LNCaP clone FGC (cell line): Measurements from ENCODE around the gene GDPD4.

ENCODE experiments used
- DNase-seq: peaks from one replicate; pipeline ENCODE4 v3.0.0-alpha.2; 2011; ENCODE audit warnings: low read depth
- H3K4me3 ChIP-seq: 2 replicates; pipeline ENCODE4 v1.5.1; 2011; ENCODE audit warnings: mild to moderate bottlenecking, low read depth, low read length, control low read depth
- TF ChIP-seq, protein P1 (sequence below): IDR thresholded peaks from 2 replicates; pipeline ENCODE4 v1.5.1; 2012; ENCODE audit warnings: mild to moderate bottlenecking; ENCODE audit not compliant: control insufficient read depth, insufficient read depth; ENCODE audit errors: extremely low read depth

Gene GDPD4, protein sequence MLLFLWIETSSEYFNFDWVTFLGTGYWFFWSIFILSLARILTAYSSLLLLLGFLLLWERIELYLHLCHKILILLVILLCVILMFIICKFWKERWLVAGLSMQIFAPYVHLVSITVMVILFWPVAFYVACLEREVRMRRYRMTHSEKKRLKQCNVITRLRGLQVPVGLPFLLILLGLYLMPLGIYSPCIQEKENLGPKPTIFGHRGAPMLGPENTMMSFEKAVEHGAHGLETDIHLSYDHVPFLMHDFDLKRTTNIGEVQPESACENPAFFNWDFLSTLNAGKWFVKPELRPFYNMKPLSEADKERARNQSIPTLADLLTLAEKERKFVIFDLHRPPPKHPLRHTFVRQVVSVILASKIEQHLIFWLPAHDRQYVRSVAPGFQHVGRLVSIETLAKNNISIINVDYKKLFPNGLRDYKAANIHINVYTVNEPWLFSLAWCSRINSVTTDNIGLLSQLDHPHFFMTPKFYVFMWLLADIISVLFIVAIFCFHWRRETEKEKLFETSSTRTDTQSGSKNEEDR

DNA sequence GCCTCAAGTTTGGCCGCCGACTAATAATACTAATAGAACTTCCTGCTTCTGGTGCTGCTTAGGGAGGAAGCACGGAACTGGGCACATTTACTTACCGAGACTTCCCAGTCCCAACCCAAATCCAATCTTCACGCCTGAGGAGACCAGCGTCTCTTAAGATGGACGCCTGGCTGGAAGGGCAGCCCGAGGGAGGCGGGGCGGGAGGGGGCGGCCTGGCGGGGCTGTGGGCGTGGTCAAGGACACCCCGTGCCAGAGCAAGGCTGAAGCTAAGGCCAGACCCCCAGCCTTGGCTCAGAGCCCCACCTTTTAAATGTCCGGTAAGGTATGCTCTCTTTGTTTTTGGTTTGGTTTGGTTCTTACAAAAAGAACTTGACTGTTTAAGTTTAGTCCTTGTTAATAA lies at the start of gene GDPD4:
TSS of gene GDPD4 (minus strand) at position 177 of the 400 bp plus-strand sequence. CDS start 16,549 bp downstream, outside the sequence.
- TF ChIP-seq, protein P1, sequence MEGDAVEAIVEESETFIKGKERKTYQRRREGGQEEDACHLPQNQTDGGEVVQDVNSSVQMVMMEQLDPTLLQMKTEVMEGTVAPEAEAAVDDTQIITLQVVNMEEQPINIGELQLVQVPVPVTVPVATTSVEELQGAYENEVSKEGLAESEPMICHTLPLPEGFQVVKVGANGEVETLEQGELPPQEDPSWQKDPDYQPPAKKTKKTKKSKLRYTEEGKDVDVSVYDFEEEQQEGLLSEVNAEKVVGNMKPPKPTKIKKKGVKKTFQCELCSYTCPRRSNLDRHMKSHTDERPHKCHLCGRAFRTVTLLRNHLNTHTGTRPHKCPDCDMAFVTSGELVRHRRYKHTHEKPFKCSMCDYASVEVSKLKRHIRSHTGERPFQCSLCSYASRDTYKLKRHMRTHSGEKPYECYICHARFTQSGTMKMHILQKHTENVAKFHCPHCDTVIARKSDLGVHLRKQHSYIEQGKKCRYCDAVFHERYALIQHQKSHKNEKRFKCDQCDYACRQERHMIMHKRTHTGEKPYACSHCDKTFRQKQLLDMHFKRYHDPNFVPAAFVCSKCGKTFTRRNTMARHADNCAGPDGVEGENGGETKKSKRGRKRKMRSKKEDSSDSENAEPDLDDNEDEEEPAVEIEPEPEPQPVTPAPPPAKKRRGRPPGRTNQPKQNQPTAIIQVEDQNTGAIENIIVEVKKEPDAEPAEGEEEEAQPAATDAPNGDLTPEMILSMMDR: no peak
- H3K4me3 ChIP-seq: no peak within 1 kb of the TSS
- DNase-seq: no peak

DNA sequence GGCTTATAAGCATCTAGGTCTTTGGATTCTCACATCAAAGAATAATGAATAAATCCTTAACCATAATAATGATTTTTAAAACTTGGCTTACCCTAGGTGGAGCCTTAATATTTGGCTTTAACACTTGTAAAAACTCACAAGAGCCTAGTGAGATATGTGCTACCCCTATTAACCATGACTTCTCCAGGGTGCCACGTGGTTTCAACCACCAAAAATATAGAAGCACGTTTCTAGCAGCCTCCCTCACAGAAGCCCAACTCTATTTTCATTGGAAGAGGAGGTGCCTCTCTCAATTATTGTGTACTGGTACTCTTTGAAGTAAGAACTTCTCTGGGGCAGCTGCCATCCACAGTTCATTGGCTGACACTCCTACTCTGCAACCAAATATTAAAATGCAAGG lies 46.5 kb upstream of the GDPD4 start:
- H3K4me3 ChIP-seq: no peak overlapping the region
- no peak for DNase-seq
- TF ChIP-seq, protein P1: no peak

DNA sequence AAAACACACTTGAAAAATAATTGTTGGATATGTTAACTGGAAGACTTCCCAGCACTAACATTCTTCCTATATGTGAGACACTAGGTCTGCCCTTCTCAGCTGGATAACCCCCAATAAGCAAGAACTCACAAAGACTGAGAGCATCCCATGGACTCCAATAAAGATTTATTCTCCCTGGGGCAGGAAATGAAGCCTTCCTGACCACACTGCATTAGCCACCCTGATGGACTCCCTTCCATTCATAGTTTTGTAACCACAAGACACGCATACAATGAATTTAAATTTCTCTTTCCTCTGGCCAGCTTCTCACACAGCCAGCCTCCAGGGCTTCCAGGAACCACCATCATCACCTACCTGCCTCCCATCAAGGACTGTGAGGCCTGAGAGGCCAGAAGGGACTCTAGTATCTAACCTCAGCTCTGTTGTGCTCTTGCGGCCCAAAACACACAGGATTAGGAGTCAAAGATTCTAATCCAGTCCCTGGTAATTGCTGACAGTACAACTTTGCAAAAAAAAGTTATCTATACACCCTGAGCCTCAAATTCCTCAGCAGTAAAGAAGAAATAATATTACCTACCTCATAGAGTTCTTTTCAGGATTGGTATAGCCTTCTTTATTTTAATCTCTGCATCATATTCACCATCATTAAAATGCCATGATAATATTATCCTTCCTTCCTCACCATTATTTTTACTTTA lies 45.6 kb upstream of the GDPD4 start:
- H3K4me3 ChIP-seq: no peak overlapping the region
- TF ChIP-seq, protein P1: no peak
- DNase-seq: no peak

DNA sequence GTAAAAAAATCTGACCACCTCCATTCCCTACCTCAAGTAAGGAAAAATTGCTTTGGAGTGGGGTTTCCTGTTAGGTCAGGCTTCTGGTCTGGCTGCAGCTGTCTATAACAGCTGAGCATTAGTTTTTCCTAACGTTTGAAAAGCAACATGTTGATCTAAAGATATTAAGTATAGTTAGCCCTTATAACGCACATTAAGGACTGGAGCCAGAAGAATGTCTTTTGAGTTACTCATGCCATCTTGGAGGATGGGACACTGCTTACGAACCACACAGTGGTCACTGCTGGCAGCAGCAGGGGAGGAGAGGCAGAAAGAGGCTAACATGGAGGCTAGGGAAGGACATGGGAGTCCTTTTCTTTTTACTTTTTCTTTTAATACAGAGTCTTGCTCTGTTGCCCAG lies 44.1 kb upstream of the GDPD4 start:
- TF ChIP-seq, protein P1: no peak

DNA sequence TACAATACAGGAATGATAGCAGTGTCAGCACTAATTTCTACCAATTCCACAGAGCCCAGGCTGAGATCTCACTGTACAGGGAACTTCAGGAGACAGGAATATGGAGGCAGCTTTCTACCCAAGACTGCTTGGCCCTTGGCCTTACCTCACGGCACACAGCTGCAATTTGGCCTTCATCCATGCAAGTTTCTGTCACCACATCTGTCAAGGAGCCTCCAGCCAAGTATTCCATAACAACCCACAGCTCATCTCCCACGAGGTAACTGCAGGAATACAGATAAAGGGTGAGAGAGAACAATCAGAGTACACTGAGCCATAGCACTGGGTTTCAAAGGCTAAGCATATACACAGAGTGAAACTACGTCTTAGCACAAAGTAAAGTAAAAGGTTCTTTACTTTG lies 39.0 kb upstream of the GDPD4 start:
- no peak overlapping the region for H3K4me3 ChIP-seq
- TF ChIP-seq, protein P1: no peak
- no peak for DNase-seq

More for the DNA sequence above, 44.1 kb upstream of the GDPD4 start:
- DNase-seq: no peak
- no peak overlapping the region for H3K4me3 ChIP-seq

DNA sequence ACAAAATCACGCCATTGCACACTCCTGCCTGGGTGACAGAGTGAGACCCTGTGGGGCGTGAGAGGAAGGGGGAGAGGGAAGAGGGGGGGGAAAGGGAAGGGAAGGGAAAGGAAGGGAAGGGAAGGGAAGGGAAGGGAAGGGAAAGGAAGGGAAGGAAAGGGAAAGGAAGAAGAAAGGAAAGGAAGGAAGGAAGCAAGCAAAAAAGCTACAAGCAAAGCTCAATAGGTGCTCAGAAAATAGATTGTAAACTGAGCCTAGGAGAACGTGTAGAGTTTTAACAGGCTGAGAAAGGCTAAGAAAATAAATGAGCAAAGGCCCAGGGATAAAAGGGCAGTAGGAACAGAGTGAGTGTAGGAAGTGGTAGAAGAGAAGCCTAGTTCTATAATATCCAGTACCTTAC lies 30.8 kb upstream of the GDPD4 start:
- DNase-seq: no peak
- TF ChIP-seq, protein P1: no peak
- no peak overlapping the region for H3K4me3 ChIP-seq
